GM18868 (cell line): Measurements from ENCODE around the gene ZBED4.
A peak's percentile ranks its signal among the peaks of the same experiment; 100 is the strongest.

ENCODE experiments used
- ATAC-seq: cut with Tn5 transposase; IDR thresholded peaks from one replicate; pipeline ENCODE4 v1.9.1; 2021; ENCODE audit warnings: mild to moderate bottlenecking, moderate library complexity; ENCODE audit not compliant: unreplicated experiment

Gene ZBED4

DNA sequence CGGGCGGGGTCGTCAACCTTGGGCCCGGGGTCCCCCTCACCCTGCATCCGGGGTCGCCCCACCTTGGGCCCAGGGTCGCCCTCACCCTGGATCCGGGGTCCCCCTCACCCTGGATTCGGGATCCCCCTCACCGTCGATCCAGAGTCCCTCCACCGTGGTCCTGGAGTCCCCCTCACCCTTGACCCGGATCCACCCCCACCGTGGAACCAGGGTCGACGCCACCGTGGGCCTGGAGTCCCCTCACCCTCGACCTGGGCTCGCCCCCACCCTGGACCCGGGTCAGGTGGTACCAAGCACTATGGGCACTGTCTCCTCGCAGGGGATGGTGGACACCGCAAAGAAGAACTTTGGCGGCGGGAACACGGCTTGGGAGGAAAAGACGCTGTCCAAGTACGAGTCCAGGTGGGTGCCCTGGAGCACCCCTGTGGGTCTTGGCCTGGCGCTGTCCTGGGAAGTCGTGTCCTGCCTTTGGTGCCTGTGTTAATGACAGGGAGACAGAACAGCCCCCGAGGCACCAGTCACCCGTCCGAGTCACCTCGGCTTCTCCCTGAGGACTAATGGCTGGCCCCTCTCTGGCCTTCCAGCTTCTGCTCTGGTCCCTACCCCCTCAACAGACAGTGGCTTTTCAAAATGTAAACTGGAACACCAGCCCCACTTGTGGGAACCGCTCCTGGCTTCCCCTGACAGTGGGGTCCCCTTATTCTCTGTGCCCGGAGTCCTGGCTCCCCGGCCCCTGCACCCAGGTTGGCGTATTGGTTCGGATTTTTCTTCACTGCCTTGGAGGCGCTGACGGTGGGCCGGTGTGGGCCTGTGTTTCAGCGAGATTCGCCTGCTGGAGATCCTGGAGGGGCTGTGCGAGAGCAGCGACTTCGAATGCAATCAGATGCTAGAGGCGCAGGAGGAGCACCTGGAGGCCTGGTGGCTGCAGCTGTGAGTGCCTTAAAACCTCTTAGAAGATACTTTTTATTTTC is 65.6 kb downstream of the ZBED4 start:
- ATAC-seq, result no peak

DNA sequence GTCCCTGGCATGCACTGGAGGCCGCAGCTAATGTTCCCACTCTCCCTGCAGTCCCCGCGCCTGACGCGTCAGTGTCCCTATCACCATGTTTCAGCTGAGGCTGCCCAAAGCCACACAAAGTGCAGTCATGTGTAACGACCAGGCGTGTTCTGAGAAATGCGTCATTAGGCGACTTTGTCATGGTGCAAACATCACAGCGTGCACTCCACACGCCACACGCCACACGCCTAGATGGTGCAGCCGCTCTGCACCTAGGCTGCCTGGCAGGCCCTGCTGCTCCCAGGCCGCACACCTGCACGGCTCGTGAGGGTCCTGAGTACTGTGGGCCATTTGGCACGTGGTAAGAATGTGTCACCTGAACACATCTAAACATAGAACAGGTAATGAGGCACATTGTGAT is 67.2 kb downstream of the ZBED4 start:
- no peak for ATAC-seq

DNA sequence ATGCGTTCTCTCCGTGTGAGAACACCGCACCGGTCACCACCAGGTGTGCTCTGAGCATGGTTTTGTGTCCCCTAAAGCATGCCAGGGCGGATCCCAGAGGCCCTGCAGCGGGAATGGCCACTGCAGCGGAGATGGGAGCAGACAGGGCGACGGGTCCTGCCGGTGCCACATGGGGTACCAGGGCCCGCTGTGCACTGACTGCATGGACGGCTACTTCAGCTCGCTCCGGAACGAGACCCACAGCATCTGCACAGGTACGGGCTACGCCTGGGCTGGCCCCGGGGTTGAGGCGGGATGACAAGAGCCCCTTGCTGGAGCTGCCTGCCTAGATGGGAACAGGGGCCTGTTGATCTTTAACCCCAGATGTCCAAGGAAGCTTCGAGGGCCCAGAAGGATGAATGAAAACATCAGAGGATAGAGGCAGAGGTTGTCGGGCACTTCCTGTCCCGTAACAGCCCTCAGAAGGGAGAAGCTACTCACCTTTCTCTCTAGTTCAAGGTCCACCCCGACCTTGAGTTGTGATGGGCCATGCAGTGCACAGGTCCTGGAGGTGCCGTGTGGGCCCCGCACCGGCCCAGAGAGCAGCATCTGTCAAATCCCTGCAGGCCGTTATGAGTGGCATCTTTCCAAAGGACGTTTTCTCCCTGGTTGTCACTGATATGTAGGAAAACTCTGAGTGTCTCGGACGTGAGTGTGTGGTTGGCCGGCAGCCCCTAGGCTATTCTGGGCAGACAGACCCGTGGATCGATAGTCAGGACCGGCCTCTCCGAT is 68.0 kb downstream of the ZBED4 start:
- no peak for ATAC-seq

DNA sequence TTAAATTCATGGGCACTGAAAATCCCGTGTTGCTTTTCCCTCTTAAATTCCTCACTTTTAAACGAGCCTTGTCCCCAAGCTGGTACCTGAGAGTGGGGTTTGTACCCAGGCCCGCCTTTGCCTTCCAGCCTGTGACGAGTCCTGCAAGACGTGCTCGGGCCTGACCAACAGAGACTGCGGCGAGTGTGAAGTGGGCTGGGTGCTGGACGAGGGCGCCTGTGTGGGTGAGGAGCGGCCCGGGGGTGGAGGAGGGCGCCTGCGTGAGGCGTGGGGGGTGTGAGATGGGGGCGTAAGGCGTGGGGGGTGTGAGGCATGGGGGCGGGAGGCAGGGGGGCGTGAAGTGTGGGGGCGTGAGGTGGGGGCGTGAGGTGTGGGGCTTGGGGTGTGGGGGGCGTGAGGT is 68.8 kb downstream of the ZBED4 start:
- no peak for ATAC-seq

GRCh38 chr22:49922926-49923325 is 69.3 kb downstream of the ZBED4 start:
- no peak for ATAC-seq

- ATAC-seq, result no peak
These were observed 69.8 kb downstream of the ZBED4 start for GRCh38 chr22:49923445-49923844.

DNA sequence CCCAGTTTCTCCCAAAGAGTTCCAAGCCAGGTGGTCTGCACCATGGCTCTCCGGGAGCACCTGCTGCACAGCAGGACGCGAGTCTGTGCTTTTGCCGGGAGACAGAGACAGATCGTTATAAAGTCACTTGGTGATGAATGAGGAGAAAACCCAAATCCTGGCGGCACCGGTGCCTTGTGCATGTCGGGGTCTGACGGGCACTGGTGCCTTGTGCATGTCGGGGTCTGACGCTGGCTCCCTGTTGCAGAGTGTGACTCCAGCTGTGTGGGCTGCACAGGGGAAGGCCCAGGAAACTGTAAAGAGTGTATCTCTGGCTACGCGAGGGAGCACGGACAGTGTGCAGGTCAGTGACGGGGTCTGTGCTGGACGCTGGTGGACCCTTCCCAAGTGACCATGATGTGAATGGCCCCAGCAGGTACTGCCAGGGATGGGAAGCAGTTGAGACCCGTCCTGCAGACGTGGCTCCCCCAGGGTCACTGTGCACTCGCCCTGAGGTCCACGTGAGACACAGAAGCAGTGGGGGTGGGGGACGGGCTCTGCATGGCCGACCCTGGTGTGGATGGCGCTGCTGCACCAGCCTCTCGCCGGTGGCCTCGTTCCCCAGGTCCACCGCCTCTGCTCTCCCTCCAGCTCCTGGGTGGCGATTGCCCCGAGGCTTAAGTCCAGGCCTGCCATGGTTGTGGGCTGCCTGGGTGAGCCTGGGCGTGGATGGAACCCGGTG is 70.6 kb downstream of the ZBED4 start:
- no peak for ATAC-seq

DNA sequence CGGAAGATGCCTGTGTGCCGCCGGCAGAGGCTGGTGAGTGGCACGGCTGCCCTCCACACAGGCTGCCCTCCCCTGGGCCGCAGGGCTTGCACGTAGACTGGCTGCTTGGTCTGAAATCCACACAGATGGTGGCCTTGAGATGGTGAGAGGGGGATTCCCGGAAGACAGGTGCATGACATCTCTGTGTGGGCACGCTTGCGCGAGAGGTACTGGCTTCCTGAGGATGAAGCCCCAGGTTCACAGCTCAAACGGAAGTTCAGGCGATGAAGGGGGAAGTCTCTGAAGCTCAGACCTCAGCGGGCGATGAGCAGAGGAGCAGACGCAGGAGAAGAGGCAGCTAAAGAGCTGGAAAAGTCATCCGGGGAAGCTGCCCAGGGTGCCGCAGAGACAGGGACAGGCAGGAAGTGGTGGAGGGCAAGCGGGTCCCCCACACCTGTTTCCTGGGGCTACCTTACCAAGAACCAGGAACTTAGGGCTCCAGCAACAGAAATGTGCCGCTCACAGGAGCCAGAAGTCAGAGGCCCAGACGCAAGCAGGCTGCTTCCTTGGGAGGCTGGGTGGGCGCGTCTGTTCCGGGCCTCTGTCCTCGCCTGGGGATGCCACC is 72.0 kb downstream of the ZBED4 start:
- no peak for ATAC-seq

DNA sequence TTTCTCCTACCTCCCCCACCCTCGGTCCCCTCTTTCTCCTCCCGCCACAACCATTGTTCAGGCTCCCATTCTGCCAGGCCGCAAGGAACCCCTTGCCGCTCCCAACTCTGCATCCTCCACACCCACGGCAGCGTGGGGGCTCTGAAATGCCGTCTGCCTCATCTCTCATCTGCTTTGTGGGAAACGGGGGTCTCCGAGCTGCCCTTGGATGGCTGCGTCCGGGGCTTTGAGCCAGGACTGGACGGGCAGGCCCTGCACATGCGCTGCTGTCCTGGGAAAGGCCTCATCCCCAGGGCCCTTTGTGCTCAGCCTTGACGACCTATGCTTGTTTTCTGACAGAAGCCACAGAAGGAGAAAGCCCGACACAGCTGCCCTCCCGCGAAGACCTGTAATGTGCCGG is 73.3 kb downstream of the ZBED4 start:
- no peak for ATAC-seq

DNA sequence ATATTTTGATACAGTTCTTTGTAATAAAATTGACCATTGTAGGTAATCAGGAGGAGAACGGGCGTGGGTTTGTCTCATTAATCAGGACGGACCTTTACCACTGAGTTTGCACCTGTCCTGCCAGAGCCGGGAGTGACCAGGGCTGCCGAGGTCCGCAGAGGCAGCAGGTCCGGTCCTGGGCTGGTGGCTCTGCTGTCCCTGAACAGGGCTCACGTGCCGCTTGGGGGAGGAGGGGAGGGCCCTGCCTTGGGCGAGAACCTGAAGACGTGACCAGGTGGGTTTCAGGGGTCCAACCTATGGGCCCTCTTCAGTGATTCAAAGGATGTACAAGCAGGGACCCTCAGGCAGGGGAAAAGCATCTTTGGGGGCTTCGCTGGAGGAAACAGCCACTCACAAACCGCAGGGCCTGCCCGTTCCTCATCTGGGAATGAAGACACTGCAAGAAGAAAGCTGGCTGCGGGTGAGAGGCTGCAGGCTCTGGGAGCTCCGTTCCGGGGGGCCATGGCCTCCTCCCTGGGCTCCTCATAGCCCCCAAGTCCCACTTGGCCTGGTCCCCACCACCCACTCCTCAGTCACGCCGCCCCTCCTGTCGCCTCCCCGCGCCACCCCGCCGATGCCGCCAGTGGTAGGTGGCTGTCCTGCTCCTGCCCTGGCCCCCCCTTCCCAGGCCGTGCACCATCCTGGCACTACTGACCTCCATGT is 74.0 kb downstream of the ZBED4 start:
- ATAC-seq, result no peak

GRCh38 chr22:49928185-49928495 is 74.5 kb downstream of the ZBED4 start:
- no peak for ATAC-seq

GRCh38 chr22:49928555-49929210 is 75.0 kb downstream of the ZBED4 start:
- no peak for ATAC-seq

- no peak for ATAC-seq
These were observed 75.8 kb downstream of the ZBED4 start for GRCh38 chr22:49929211-49929979.

DNA sequence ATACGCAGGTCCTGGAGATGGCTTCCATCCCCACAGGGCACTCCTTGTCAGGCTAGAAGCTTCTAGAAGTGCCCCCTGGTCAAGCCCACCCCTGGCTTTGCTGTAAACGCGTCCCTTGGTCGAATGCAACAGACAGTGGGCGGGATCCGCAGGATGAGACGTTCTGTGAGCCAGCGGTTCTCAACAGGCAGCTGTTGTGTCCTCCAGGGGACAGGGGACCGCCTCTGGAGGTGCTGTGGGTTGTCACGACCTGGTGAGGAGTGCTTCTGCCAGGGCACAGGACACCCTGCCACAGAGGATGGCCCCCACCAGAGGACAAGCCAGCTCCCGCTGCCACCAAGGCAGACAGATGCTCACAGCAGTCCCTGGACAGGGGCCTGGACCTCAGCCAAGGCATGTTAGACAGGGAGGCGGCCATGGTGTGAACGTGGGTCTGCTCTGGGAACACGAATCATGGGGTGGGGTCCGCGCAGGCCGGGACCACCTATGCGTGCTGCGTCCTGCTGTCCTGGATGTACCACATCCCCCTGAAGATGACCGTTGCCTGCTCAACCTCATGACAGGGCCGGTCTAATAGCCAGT is 76.4 kb downstream of the ZBED4 start:
- ATAC-seq, result no peak

DNA sequence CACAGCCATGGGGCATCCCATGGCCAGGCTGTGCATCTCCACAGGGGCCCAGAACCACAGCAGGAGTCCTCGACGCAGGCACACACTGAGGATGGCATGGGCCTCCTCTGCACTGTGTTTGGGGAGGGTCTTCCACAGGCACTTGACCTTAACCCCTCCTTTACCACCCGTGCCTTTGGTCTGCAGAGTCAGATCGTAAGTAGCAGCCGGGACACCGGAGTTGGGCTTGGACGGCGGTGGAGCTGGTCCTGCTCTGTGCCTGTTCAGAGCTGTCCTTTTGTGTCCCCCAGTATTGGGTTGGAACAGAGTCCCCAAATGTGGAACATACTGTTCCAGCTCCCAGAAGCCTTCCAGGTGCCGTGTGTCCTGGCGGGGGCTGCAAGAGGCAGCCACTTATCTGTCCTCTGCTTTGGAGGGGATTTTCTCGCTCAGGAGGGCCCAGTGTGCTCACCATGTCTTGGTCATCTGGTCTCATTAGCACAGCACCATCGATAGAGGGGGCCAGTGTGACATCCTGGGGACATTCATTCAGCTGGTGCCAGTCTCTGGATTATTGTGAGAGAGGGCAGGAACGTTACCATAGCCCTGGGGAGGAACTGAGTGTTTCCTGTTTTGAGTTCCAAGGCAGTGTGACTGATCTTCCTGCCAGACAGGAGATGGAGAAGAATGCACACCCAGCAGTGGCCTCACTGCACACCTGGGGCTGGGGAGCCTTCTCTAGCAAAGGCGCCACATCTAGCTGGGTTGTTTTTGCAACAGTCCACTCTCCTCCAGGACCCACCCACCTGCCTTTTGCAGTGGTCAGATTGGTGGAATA is 77.2 kb downstream of the ZBED4 start:
- ATAC-seq, result peak; percentile 49

GRCh38 chr22:49933236-49934159 is 79.9 kb downstream of the ZBED4 start:
- ATAC-seq, result no peak
